Mesenchymal stem cell (in vitro differentiated cells and primary cell): ENCODE data around the gene PDE4B.

Experiments used
- DNase-seq: peaks from one replicate; pipeline ENCODE4 v3.0.0-alpha.2; 2013
- H2AFZ ChIP-seq: one replicate; pipeline ENCODE4 v1.6.1; 2013; ENCODE audit warnings: low read depth, mild to moderate bottlenecking, control low read depth, inconsistent platforms, low read length, moderate library complexity
- H2AK5ac ChIP-seq: 2 replicates; pipeline ENCODE4 v1.6.1; 2013; ENCODE audit warnings: low read length, moderate library complexity, mild to moderate bottlenecking, inconsistent platforms; ENCODE audit not compliant: severe bottlenecking
- H2BK120ac ChIP-seq: one replicate; pipeline ENCODE4 v1.6.1; 2013; ENCODE audit warnings: low read depth, mild to moderate bottlenecking, inconsistent platforms, low read length, moderate library complexity
- H2BK12ac ChIP-seq, 2 experiments: one replicate each; pipeline ENCODE4 v1.6.1; 2013; ENCODE audit warnings: inconsistent platforms in 2 of 2, low read length in 2 of 2, mild to moderate bottlenecking in 2 of 2, moderate library complexity in 2 of 2, control low read depth in 1 of 2
- H2BK15ac ChIP-seq: one replicate; pipeline ENCODE4 v1.6.1; 2013; ENCODE audit warnings: mild to moderate bottlenecking, low read depth, inconsistent platforms; ENCODE audit not compliant: poor library complexity, severe bottlenecking
- H2BK5ac ChIP-seq: 2 replicates; pipeline ENCODE4 v1.6.1; 2013; ENCODE audit warnings: low read depth, mild to moderate bottlenecking, low read length, control low read depth, inconsistent platforms; ENCODE audit not compliant: poor library complexity, severe bottlenecking
- H3K14ac ChIP-seq, 2 experiments: one replicate each; pipeline ENCODE4 v1.6.1; 2013; ENCODE audit warnings: inconsistent platforms in 2 of 2, low read length in 2 of 2, control low read depth in 1 of 2, mild to moderate bottlenecking in 1 of 2, moderate library complexity in 1 of 2
- H3K18ac ChIP-seq, 2 experiments: one replicate each; pipeline ENCODE4 v1.6.1; 2013; ENCODE audit warnings: inconsistent platforms in 2 of 2, low read length in 2 of 2, control low read depth in 1 of 2, low read depth in 1 of 2, mild to moderate bottlenecking in 1 of 2
- H3K23ac ChIP-seq, 2 experiments: one replicate each; pipeline ENCODE4 v1.6.1; 2013; ENCODE audit warnings: inconsistent platforms in 2 of 2, low read length in 2 of 2, mild to moderate bottlenecking in 2 of 2, moderate library complexity in 2 of 2, control low read depth in 1 of 2
- H3K27ac ChIP-seq: 2 replicates; pipeline ENCODE4 v1.5.1; 2013; ENCODE audit warnings: mild to moderate bottlenecking, moderate library complexity, low read length, control low read depth, inconsistent platforms; ENCODE audit not compliant: poor library complexity, severe bottlenecking
- H3K27me3 ChIP-seq, 2 experiments: 2 replicates each; pipeline versions ENCODE4 v1.6.1 to v1.7.0; 2013; ENCODE audit warnings: low read length in 2 of 2, mild to moderate bottlenecking in 2 of 2, moderate library complexity in 2 of 2, control low read depth in 1 of 2, inconsistent platforms in 1 of 2; ENCODE audit not compliant: control insufficient read depth in 1 of 2, insufficient read depth in 1 of 2
- H3K36me3 ChIP-seq, 2 experiments: 2 replicates each; pipeline versions ENCODE4 v1.6.1 to v1.7.0; 2013; ENCODE audit warnings: low read length in 2 of 2, control low read depth in 1 of 2, inconsistent platforms in 1 of 2, low read depth in 1 of 2, mild to moderate bottlenecking in 1 of 2; ENCODE audit not compliant: insufficient read depth in 2 of 2, control insufficient read depth in 1 of 2
- H3K4ac ChIP-seq, 2 experiments: one replicate each; pipeline ENCODE4 v1.6.1; 2013; ENCODE audit warnings: inconsistent platforms in 2 of 2, low read length in 2 of 2, mild to moderate bottlenecking in 2 of 2, moderate library complexity in 2 of 2, control low read depth in 1 of 2, low read depth in 1 of 2
- H3K4me1 ChIP-seq: 2 replicates; pipeline ENCODE4 v1.6.1; 2013; ENCODE audit warnings: low read depth, low read length, control low read depth; ENCODE audit not compliant: control insufficient read depth, insufficient read depth
- H3K4me2 ChIP-seq: 2 replicates; pipeline ENCODE4 v1.6.1; 2013; ENCODE audit warnings: low read length, mild to moderate bottlenecking, inconsistent platforms; ENCODE audit not compliant: poor library complexity, severe bottlenecking
- H3K4me3 ChIP-seq, 2 experiments: 2 replicates each; pipeline versions ENCODE4 v1.5.1 to v1.7.0; 2013; ENCODE audit warnings: low read length in 2 of 2, mild to moderate bottlenecking in 2 of 2, control low read depth in 1 of 2, low read depth in 1 of 2; ENCODE audit not compliant: insufficient read depth in 1 of 2
- H3K79me1 ChIP-seq: replicated peaks from 2 replicates; pipeline ENCODE4 v1.6.1; 2013; ENCODE audit warnings: mild to moderate bottlenecking, control low read depth, low read length, inconsistent platforms; ENCODE audit not compliant: poor library complexity, severe bottlenecking
- H3K9ac ChIP-seq: 2 replicates; pipeline ENCODE4 v1.7.0; 2013; ENCODE audit warnings: mild to moderate bottlenecking, low read length, moderate library complexity
- H3K9me3 ChIP-seq: 2 replicates; pipeline ENCODE4 v1.7.0; 2013; ENCODE audit warnings: mild to moderate bottlenecking, low read length; ENCODE audit not compliant: control insufficient read depth
- H4K8ac ChIP-seq: one replicate; pipeline ENCODE4 v1.6.1; 2013; ENCODE audit warnings: inconsistent platforms, mild to moderate bottlenecking, low read length, moderate library complexity
- H4K91ac ChIP-seq: one replicate; pipeline ENCODE4 v1.6.1; 2013; ENCODE audit warnings: mild to moderate bottlenecking, low read length, inconsistent platforms
- WGBS: methylation state at CpG from one replicate; pipeline ENCODE4 v1.1.7; 2013; ENCODE audit warnings: mixed read lengths; 5-methylcytosine and 5-hydroxymethylcytosine counted together

Gene PDE4B

DNA sequence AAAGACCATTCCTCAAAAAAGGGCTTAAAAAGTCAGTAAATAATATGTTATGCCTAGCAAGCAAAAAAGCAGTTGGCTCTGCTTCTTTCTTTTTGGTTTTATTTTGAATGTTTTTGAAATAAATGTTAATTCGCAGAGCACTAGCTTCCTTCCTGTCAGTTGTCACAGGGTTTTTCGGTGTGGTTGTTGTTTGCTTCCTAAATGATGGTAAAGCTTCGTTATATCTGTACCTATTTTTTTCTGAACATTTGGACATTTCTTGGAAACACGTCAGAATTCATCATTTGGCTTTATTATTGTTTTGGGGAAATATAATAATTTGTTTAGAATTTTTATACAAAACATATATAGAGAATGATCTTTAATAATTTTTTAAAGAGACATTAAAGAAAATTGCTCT, 389.3 kb downstream of the PDE4B start:
- H2BK5ac ChIP-seq = no peak overlapping the region
- H2BK120ac ChIP-seq = no peak overlapping the region
- H3K14ac ChIP-seq = no peak overlapping the region
- no peak overlapping the region for H4K91ac ChIP-seq
- no peaks in the 10 kb centered on the region for H3K79me1 ChIP-seq
- DNase-seq = no peak
- no peaks in the 10 kb centered on the region for H3K36me3 ChIP-seq
- H3K4me3 ChIP-seq = no peak overlapping the region
- H3K9me3 ChIP-seq = no peaks in the 10 kb centered on the region
- H3K27me3 ChIP-seq = no peaks in the 10 kb centered on the region
- H4K8ac ChIP-seq = no peak overlapping the region
- H2BK12ac ChIP-seq = no peak overlapping the region
- H3K27ac ChIP-seq = no peak overlapping the region
- WGBS = 81% methylated on average over 2 of the region's 4 CpGs
- no peak overlapping the region for H2AK5ac ChIP-seq
- no peak overlapping the region for H2BK15ac ChIP-seq
- H3K4me2 ChIP-seq = no peak overlapping the region
- no peak overlapping the region for H3K9ac ChIP-seq
- no peak overlapping the region for H3K18ac ChIP-seq
- H3K4me1 ChIP-seq = no peaks in the 10 kb centered on the region
- H2AFZ ChIP-seq = no peak overlapping the region
- H3K4ac ChIP-seq = no peak overlapping the region
- no peak overlapping the region for H3K23ac ChIP-seq

DNA sequence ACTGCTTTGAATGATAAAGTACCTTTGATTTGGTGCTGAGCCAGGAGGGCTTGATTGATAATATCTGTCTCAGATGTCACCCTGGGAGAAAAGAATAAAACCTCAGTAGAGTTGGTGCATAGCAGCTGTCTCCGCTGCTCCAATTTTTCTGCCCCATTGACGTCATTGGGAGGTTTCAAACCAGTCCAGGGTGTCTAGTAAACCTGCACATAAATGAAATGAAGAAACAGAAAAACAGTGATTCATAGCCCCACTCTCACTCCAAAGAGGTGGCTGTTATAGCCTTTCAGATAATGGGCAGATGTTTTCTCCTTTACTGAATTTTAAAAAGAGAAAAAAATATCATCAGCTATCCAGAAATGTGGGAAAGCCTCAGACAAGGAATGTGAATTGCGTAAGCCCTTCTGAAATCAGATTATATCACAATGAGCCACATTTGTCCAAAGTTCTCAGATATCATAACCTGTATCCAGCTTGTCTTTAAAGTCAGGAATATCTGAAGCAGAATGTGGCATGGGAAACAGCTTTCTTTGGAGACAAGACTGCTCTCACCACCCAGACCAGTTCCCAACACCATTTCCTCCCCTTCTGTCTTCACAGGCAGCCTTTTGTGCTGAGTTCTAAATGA, 390.0 kb downstream of the PDE4B start:
- no peak overlapping the region for H3K4ac ChIP-seq
- no peak overlapping the region for H4K8ac ChIP-seq
- H3K14ac ChIP-seq = no peak overlapping the region
- no peaks in the 10 kb centered on the region for H3K27me3 ChIP-seq
- H3K27ac ChIP-seq = no peak overlapping the region
- H3K4me1 ChIP-seq = no peaks in the 10 kb centered on the region
- no peak overlapping the region for H3K4me3 ChIP-seq
- DNase-seq = no peak
- H3K36me3 ChIP-seq = no peaks in the 10 kb centered on the region
- H3K9ac ChIP-seq = no peak overlapping the region
- no peak overlapping the region for H3K4me2 ChIP-seq
- H4K91ac ChIP-seq = no peak overlapping the region
- H2AK5ac ChIP-seq = no peak overlapping the region
- no peak overlapping the region for H2AFZ ChIP-seq
- H2BK12ac ChIP-seq = no peak overlapping the region
- H3K18ac ChIP-seq = no peak overlapping the region
- WGBS = 92% methylated on average over 3 of the region's 3 CpGs
- no peaks in the 10 kb centered on the region for H3K79me1 ChIP-seq
- no peak overlapping the region for H2BK5ac ChIP-seq
- no peak overlapping the region for H3K23ac ChIP-seq
- H2BK15ac ChIP-seq = no peak overlapping the region
- H3K9me3 ChIP-seq = no peaks in the 10 kb centered on the region
- H2BK120ac ChIP-seq = no peak overlapping the region

GRCh38 chr1:66183400-66183799, 390.7 kb downstream of the PDE4B start:
- H3K36me3 ChIP-seq = no peaks in the 10 kb centered on the region
- no peak overlapping the region for H3K4me3 ChIP-seq
- no peak overlapping the region for H3K14ac ChIP-seq
- H3K4me2 ChIP-seq = no peak overlapping the region
- no peak overlapping the region for H3K23ac ChIP-seq
- no peak overlapping the region for H4K8ac ChIP-seq
- H3K9ac ChIP-seq = no peak overlapping the region
- H4K91ac ChIP-seq = no peak overlapping the region
- no peak overlapping the region for H2AFZ ChIP-seq
- H3K18ac ChIP-seq = no peak overlapping the region
- no peak overlapping the region for H3K27ac ChIP-seq
- no peak overlapping the region for H3K4ac ChIP-seq
- no peak overlapping the region for H2AK5ac ChIP-seq
- WGBS = 66% methylated on average over 2 of the region's 3 CpGs
- H2BK15ac ChIP-seq = no peak overlapping the region
- no peak overlapping the region for H2BK5ac ChIP-seq
- H2BK120ac ChIP-seq = no peak overlapping the region
- H3K4me1 ChIP-seq = no peaks in the 10 kb centered on the region
- no peak for DNase-seq
- no peaks in the 10 kb centered on the region for H3K79me1 ChIP-seq
- H3K27me3 ChIP-seq = no peaks in the 10 kb centered on the region
- no peak overlapping the region for H2BK12ac ChIP-seq
- no peaks in the 10 kb centered on the region for H3K9me3 ChIP-seq

- no peaks in the 10 kb centered on the region for H3K36me3 ChIP-seq
- no peaks in the 10 kb centered on the region for H3K9me3 ChIP-seq
- no peak overlapping the region for H2BK15ac ChIP-seq
- no peaks in the 10 kb centered on the region for H3K27me3 ChIP-seq
- H2AFZ ChIP-seq = no peak overlapping the region
- H3K18ac ChIP-seq = no peak overlapping the region
- no peak overlapping the region for H2BK12ac ChIP-seq
- H3K4me1 ChIP-seq = no peaks in the 10 kb centered on the region
- no peak overlapping the region for H2BK120ac ChIP-seq
- no peak overlapping the region for H4K91ac ChIP-seq
- H4K8ac ChIP-seq = no peak overlapping the region
- H3K27ac ChIP-seq = no peak overlapping the region
- no peak overlapping the region for H3K4me3 ChIP-seq
- H3K14ac ChIP-seq = no peak overlapping the region
- H3K4ac ChIP-seq = no peak overlapping the region
- H3K23ac ChIP-seq = no peak overlapping the region
- no peak overlapping the region for H2BK5ac ChIP-seq
- H3K9ac ChIP-seq = no peak overlapping the region
- no peak overlapping the region for H3K4me2 ChIP-seq
- 89% methylated on average over 3 of the region's 4 CpGs for WGBS
- no peaks in the 10 kb centered on the region for H3K79me1 ChIP-seq
- H2AK5ac ChIP-seq = no peak overlapping the region
- DNase-seq = no peak
These were observed 404.4 kb downstream of the PDE4B start for GRCh38 chr1:66197120-66197519.
